HEK293 (cell line): ENCODE data around the gene ZDHHC14.

Source experiments
- CTCF ChIP-seq: fragments of 450-650 bp; formaldehyde crosslinking; IDR thresholded peaks from 2 replicates; pipeline ENCODE4 v1.5.1; 2016; ENCODE audit warnings: missing biosample characterization, missing genetic modification characterization
- KLF16 ChIP-seq: fragments of 450-650 bp; formaldehyde crosslinking; IDR thresholded peaks from 2 replicates; pipeline ENCODE4 v1.5.1; 2017; ENCODE audit warnings: missing biosample characterization, missing genetic modification characterization
- PBX3 ChIP-seq: sonication (generic); formaldehyde crosslinking; IDR thresholded peaks from 2 replicates; pipeline ENCODE4 v1.8.1; 2022; ENCODE audit warnings: mild to moderate bottlenecking, moderate library complexity, missing genetic modification reagents
- TCF7L2 ChIP-seq: IDR thresholded peaks from 2 replicates; pipeline ENCODE4 v1.6.1; 2011; ENCODE audit warnings: low read depth, mild to moderate bottlenecking, inconsistent platforms, low read length, moderate library complexity, borderline replicate concordance
- YY1 ChIP-seq: fragments of 450-650 bp; formaldehyde crosslinking; IDR thresholded peaks from 2 replicates; pipeline ENCODE4 v1.5.1; 2018; ENCODE audit warnings: missing biosample characterization, missing genetic modification characterization
- ZEB2 ChIP-seq: fragments of 450-650 bp; formaldehyde crosslinking; IDR thresholded peaks from 2 replicates; pipeline ENCODE4 v1.5.1; 2016; ENCODE audit warnings: missing biosample characterization, missing genetic modification characterization
- ZNF223 ChIP-seq: fragments of 450-650 bp; formaldehyde crosslinking; IDR thresholded peaks from 2 replicates; pipeline ENCODE4 v1.5.1; 2016; ENCODE audit warnings: missing biosample characterization, missing genetic modification characterization
- ZNF510 ChIP-seq: fragments of 450-650 bp; formaldehyde crosslinking; IDR thresholded peaks from 2 replicates; pipeline ENCODE4 v1.5.1; 2018; ENCODE audit warnings: mild to moderate bottlenecking, missing genetic modification characterization, missing biosample characterization; ENCODE audit not compliant: insufficient replicate concordance
- ZNF558 ChIP-seq: fragments of 450-650 bp; formaldehyde crosslinking; IDR thresholded peaks from 2 replicates; pipeline ENCODE4 v1.5.1; 2016; ENCODE audit warnings: missing biosample characterization, missing genetic modification characterization
- ZNF658 ChIP-seq: fragments of 450-650 bp; formaldehyde crosslinking; IDR thresholded peaks from 2 replicates; pipeline ENCODE4; 2016; ENCODE audit warnings: missing biosample characterization, missing genetic modification characterization
- ZNF768 ChIP-seq: fragments of 450-650 bp; formaldehyde crosslinking; IDR thresholded peaks from 2 replicates; pipeline ENCODE4 v1.5.1; 2018; ENCODE audit warnings: missing biosample characterization, mild to moderate bottlenecking, missing genetic modification characterization

GRCh38 chr6:157638779-157639178 lies 257.8 kb downstream of the ZDHHC14 start:
- TF ChIP-seq ZNF658 (no peak), PBX3 (CRISPR knock-in tag) (no peak), ZNF223 (no peak), YY1 (tag by site-specific recombination) (no peak), ZNF510 (tag by site-specific recombination) (no peak), ZNF558 (no peak), CTCF (no peak), ZEB2 (tag by site-specific recombination) (no peak), ZNF768 (tag by site-specific recombination) (no peak), KLF16 (no peak), TCF7L2 (no peak)
